Left ventricle myocardium superior (tissue), 1 donor: ENCODE results near the gene ANKRD11. TPM values are rescaled to one million over a fixed set of nuclear protein-coding genes. Genes with fewer than 3 reads are reported as not detected.
"Not testable (repeated sequence)": the region's sequence is repeated elsewhere in the genome, so short reads cannot be mapped to it uniquely, and the experiment has no call there.

Source experiments
- ATAC-seq: fragments of 200-7000 bp; cut with Tn5 transposase; one replicate; pipeline ENCODE4 v1.9.1; 2020; ENCODE audit warnings: mild to moderate bottlenecking, moderate library complexity
- DNase-seq: peaks from one replicate; pipeline ENCODE4 v3.0.0-alpha.2; 2020
- intact Hi-C: fragments of 100-400 bp; cut with micrococcal nuclease; formaldehyde crosslinking; loops from one replicate; pipeline ENCODE4 v1.11.0; 2022
- total RNA-seq: library from RNA; stranded (reverse); fragmentation: NEBNext Ultra II Directional; extraction: Animal tissue kit (Norgen Biotek cat#: 25700); gene quantifications from one replicate; pipeline ENCODE4 v1.2.1, GENCODE V29; 2021
- donor health status: DM: no; HTN: yes; CAD: no; lungs with severe emphysema.

The ANKRD11 gene
- total RNA-seq, 1 donor from 2014 or later, result 75.2 TPM

DNA sequence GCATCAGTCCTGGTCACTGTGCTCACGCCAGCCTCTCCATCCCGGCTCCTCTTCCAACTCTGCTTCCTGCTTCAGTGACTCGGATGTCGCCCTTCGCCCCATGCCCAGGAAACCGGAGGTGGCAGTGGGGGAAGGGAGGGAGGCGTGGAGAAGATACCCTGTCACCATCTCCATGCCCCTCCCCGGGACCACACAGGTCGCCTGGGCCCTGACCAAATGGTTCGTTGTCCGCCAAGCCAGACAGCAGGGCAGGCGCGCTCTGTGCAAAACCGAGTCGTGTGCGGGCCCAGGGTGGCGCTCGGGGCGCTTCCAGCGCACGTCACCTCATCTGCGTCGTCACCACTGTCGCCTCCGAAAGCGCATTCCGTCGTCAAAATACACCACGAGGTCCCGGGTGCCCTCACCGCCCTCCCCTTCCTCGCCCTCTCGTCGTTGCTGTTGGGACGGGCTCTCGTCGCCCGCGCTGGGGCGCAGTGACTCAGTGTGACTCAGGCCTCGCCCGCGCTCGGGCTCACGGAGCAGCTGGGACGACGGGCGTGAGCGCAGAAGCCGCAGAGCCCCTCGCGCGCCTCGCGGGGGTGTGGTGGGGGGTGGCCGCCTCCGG lies 233.6 kb downstream of the ANKRD11 start:
- ATAC-seq, result peak; percentile 83
- DNase-seq, result peak; percentile 62
- intact Hi-C loops, result no loop called here

DNA sequence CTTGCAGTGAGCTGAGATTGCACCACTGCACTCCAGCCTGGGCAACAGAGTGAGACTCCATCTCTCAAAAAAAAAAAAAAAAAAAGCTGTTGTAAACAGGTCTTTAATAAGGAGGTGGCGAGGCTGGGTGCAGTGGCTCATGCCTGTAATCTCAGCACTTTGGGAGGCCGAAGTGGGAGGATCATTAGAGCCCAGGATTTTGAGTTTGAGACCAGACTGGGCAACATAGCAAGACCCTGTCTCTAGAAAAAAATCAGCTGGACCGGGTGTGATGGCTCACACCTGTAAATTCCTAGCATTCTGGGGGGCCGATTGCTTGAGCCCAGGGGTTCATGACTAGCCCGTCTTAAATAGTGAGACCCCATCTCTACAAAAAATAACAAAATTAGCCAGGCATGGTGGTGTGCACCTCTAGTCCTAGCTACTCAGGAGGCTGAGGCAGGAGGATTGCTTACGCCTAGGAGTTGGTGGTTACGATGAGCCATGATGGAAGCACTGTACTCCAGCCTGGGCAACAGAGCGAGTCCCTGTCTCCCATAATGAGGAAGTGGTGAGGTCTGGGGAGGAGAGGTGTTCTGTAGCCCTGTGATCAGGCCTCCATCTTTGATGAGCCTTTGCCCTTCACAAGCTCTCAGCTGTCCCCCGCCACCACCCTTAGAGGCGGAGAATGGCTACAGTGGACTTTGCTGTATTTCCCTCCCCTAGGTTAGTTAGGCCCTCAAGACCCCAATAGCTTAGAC lies 236.6 kb downstream of the ANKRD11 start:
- no peak for ATAC-seq
- intact Hi-C loops, result no loop called here
- DNase-seq, result no peak

DNA sequence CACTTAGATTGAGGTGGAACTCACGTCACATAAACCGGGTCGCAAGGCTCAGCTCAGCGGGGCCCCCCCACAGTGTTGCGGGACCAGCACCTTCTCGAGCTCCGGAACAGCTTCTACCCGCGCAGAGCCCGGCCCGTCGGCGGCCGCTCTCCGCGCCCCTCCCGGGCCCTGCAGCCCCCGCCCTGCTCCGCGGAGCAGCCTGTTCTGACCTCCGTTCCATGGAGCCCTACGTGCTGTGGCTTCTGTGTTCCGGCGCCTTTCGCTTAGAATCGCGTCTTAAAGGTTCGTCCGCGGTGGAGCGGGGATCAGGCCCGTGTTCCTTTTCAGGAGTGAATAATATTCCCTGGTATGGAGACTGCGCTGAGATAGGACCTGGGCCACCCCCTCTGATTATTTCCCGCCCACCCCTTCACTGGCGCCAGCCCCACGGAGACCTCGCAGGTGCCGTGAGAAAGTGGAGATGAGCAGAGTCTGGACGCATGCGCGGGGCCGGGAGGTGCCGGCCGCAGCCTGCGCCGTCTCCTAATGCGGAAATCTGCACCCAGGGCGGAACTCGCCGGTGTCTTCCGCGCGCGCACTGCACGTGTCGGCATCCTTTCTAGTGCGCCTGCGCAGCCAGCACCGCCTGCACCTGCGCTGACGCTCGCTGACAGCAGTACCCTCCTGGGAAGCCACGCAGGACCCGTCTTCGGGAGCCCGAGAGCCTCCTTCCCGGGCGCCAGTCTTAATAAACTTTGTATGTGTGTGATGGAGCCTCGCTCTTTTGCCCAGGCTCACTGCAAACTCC lies 242.0 kb downstream of the ANKRD11 start:
- intact Hi-C loops, result no loop called here
- ATAC-seq (no peak), DNase-seq (no peak)

DNA sequence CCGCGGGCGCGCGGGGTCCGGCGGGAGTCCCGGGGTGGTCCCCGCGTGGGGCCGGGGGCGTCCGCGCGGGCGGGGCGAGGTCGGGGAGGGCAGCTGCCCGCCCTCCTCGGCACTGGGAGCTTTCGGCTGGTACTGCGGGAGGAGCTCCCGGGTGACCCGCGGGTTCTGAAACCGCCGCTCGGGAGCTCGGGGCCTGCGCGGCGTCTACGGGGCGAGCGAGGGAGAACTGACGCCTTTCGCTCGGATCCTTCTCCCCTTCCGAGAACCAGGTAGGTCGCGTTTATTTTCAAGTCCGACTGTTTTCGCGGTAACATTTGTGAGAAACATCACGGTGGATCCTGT lies 242.7 kb downstream of the ANKRD11 start:
- ATAC-seq, intact Hi-C loops, DNase-seq: not testable (repeated sequence)

DNA sequence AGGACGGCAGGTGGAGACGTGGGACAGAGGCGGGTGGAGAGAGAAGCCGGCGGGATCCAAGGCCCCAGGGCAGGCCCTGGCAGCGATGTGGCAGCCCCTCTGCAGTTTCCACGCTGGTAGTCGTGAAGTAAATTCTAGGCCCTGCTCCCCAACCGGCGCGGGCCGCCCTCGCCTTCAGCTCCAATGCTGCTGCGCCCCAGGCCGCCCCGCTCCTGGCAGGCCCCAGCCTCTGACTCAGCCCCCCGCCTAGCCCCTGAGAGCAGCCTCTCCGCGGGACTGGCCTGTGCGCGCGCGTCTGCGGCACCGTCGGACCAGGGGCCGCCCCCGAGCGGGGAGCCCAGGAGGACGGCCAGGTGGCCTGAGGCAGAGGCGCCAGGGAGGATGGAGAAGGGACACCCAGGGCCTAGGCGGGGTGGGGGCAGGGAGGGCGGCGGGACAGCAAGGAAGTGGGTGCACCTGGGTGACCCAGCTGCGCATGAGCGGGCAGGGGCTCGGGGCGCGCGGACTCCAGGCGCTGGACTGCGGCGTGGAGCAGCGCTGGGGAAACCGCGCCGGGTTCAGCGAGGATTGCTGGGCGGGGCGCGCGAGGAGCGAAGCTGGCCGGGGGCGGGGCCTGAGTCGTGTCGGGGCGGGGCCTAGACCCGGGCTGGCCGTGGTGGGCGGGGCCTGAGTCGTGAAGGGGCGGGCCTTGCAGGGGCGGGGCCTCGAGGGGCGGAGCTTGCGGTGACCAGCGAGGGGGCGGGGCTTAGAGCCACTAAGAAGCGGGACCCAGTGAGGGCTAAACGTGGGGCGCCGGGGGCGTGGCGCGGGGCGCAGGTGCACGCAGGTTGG lies 243.2 kb downstream of the ANKRD11 start:
- intact Hi-C loops, result no loop called here
- ATAC-seq (peak; percentile 98), DNase-seq (peak; percentile 93)

DNA sequence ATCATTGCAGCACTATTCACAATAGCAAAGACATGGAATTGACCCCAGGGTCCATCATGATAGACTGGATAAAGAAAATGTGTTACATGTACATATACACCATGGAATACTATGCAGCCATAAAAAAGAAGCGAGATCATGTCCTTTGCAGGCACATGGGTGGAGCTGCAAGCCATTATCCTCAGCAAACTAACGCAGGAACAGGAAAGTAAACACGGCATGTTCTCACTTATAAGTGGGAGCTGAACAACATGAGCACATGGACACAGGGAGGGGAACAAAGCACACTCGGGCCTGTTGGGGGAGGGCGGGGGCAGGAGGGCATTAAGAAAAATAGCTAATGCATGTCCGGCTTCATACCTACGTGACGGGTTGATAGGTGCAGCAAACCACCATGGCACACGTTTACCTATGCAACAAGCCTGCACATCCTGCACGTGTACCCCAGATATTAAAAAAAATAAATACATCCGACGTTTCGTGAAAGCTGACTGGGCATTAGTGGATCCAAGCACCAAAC lies 243.9 kb downstream of the ANKRD11 start:
- no peak for ATAC-seq
- DNase-seq, result no peak
- intact Hi-C loops, result no loop called here

DNA sequence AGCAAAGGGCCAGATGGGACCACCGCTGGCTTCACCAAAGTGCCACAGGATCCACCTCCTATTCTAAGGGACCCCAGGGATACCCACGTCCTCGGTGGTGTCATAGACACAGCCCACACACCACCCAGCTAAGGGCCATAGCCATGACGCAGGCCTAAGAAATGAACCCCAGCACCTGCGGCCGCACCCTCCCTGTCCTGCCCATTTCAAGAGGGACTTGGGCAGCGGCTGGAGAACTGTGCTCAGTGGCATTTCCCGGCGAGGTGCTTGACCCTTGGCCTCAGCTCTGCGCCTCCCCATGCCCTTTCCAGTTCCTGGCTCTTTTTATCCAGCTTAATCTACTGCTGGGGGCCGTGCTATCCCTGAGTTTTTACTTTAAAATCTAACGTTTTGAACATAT lies 245.6 kb downstream of the ANKRD11 start:
- DNase-seq (no peak), ATAC-seq (no peak)
- intact Hi-C loops, result no loop called here

DNA sequence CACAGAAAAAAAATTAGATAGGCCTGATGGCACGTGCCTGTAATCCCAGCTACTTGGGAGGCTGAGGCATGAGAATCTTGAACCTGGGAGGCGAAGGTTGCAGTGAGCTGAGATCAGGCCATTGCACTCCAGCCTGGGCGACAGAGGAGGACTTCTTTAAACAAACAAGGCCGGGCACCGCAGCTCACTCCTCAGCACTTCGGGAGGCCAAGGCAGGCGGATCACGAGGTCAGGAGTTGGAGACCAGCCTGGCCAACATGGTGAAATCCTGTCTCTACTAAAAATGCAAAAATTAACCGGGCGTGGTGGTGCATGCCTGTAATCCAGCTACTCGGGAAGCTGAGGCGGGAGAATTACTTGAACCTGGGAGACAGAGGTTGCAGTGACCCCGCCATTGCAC lies 246.1 kb downstream of the ANKRD11 start:
- intact Hi-C loops, DNase-seq, ATAC-seq: not testable (repeated sequence)

DNA sequence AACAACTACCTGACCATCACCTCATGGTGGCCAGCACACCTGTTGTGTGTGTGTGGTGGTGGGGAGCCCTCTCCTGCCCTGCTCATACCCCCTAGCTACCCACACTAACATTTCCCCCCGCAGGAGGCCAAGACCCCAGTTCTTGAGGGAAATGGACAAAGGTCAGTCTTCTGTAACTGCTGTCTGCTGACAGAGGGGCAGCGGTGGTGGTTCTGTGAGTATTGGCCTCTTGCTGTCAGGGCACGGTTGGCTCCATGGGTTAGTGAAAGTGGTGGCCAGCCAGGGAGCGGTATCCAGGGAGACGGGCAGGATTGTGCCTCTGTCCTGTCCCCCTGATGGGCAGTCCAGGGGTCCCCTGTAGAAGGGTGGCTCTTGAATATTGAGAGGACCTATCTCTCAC lies 246.7 kb downstream of the ANKRD11 start:
- ATAC-seq, result no peak
- no peak for DNase-seq
- intact Hi-C loops, result no loop called here

DNA sequence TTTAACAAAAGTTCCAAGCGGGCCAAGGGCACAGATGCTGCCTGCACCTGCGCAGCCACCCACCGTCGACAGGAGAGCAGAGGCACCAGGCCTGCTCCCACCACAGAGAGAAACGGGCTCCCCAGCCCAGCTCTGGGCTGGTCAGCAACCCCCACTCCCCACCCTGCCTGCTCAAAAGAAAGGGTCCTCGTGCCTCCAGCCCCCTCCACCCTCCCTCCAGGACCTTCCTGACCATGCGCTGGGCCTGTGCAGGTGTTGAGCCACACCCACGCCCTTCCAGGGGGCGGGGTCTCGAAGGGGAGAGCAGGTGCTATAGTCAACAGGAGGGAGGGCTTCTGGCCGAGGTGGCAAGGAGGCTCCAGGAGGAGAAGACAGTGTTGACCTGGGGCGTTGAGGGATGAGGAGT lies 247.6 kb downstream of the ANKRD11 start:
- intact Hi-C loops, result no loop called here
- ATAC-seq, result no peak
- DNase-seq, result no peak

DNA sequence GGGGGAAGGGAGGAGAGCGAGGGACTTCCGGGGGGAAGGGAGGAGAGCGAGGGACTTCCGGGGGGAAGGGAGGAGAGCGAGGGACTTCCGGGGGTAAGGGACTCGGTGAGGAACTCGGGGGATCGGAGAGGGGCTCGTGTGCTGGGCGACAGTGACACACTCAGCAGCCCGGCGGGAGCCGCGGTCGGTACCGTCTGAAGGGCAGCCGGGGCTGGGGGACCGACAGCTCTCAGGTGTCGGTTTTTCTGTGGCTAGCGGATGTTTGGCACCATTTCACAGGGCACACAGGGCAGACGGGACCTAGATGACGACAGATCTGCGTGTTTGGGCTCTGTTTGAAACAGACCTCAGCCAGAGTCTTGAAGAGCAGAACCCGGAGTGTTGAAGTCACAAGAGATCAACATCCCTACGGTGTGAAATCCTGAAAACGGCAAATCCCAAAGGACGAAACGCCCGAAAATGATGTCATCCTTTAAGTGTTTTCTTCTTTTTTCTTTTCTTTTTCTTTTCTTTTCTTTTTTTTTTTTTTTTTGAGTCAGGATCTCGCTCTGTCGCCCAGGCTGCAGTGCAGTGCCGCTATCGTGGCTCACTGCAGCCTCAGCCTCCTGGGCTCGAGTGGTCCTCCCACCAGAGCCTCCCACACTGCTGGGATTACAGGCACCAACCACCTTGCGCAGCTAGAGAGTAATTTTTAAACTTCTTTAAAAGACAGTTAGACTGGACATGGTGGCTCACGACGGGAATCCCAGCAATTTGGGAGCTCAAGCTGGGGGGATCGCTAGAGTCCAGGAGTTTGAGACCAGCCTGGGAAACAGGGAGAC lies 249.0 kb downstream of the ANKRD11 start:
- intact Hi-C loops, result no loop called here
- DNase-seq (peak; percentile 75), ATAC-seq (peak; percentile 80)

DNA sequence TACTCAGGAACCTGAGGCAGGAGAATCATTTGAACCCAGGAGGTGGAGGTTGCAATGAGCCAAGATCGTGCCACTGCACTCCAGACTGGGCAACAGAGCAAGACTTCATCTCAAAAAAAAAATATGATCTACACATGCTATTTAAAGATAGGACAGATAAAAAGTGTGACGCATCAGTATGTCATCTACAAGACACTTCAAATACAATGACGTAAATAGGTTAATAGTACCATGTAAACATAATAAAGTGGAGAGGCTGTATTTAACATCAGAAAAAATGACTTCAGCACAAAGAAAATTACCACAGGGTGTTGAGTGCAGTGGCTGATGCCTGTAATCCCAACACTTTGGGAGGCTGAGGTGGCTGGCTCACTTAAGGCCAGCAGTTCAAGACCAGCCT lies 252.6 kb downstream of the ANKRD11 start:
- intact Hi-C loops, result no loop called here
- DNase-seq (no peak), ATAC-seq (no peak)

DNA sequence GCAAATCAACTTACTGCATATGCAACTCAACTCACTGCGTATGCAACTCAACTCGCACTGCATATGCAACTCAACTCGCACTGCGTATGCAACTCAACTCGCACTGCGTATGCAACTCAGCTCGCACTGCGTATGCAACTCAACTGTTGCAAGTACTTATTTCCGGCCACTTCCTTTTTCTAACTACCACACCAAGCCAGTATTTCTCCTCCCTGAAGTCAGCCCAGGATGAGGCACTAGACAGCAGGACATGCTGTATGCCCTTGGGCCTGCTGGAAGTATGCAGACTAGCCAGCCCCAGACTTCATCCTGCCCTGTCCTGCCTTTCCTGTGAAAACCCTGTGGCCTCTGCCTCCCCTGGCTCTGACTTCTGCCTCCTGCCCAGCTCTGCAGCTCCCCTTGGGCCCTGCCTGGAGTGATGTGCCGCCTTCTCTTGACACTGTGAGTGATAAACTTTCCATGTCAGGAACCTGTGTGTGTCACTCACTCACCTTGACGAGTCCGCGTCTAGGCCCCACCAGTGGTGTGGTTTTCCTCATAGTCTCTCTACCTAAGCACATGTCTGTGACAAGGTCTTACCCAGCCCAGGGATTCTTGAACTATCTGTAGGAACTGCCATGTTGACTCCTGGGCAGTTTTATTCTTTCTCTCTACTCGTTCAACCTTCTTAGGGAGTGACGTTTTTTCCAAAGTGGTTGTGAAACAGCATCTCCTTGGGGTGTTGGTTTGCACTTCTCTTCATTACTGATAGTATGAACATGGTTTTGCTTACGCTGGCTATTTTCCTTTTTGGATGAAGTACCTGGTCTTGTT lies 256.5 kb downstream of the ANKRD11 start:
- intact Hi-C loops, result no loop called here
- no peak for ATAC-seq

DNA sequence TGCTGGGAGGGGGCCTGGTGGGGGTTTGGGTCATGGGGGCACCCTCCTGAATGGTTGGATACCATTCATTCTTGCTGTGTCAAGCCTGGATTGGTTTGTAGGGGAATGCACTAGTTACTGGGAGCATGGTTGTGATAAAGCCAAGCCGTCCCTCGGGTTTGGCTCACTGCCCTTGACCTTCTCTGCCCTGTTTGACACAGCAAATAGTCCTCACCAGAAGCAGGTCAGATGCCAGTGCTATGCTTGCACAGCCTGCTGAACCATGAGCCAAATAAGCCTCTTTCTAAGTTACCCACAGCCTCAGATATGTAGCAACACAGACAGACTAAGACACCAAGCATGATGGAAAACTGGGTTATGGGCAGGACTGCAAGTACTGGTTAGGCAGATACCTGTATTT lies 258.3 kb downstream of the ANKRD11 start:
- no peak for DNase-seq
- peak; percentile 46 for ATAC-seq
- intact Hi-C loops, result no loop called here

More for the DNA sequence above, 256.5 kb downstream of the ANKRD11 start:
- DNase-seq, result no peak

DNA sequence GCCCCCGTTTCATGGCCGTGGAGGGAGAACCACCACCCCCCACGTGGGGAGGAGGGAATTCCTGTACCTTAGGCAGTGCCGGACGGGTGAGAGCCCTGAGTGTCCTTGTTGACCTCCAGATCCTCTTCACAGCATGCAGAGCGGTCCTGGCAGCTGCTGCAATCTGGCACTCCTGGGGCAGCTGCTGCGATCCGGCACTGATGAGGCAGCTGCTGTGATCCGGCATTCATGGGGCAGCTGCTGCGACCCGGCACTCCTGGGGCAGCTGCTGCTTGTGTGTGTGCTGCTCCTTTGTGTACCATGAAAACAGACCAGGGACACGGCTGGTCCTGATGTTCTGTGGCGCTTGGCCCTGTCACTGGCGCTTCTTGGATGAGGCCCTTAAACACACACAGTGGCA lies 260.1 kb downstream of the ANKRD11 start:
- ATAC-seq, result peak; percentile 71
- DNase-seq, result no peak
- intact Hi-C loops, result no loop called here

DNA sequence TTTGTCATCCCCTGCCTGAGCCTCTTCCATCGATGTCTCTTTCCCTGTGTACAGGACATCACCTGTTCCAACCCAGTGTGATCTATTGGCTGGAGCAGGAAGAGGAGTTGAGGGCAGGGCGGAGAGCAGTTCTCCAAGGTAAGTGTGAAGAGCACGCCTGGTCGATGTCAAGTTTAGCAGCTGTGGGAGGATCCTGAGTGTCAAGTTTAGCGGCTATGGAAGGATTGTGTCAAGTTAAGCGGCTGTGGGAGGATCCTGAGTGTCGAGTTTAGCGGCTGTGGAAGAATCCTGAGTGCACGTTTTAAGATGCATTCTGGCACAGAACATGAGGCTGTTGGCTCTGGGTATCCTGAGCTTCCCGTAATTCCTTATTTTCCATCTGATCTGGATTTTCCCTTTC lies 265.7 kb downstream of the ANKRD11 start:
- no peak for DNase-seq
- intact Hi-C loops, result no loop called here
- no peak for ATAC-seq

DNA sequence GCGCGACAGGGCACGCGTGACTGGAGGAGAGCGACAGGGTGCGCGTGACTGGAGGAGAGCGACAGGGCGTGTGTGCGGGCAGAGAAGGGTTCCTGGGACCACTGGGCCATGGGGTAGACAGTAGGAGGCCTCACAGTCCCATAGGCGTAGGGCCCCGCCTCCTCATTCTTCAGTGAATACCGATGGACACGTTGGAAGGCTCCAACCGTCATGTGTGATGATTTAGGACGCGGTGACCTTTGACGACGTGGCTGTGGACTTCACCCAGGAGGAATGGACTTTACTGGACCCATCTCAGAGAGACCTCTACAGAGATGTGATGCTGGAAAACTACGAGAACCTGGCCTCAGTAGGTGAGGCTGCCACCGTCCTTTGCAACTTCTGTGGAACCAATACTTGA lies 267.4 kb downstream of the ANKRD11 start:
- ATAC-seq, result no peak
- DNase-seq, result no peak
- intact Hi-C loops, result no loop called here

DNA sequence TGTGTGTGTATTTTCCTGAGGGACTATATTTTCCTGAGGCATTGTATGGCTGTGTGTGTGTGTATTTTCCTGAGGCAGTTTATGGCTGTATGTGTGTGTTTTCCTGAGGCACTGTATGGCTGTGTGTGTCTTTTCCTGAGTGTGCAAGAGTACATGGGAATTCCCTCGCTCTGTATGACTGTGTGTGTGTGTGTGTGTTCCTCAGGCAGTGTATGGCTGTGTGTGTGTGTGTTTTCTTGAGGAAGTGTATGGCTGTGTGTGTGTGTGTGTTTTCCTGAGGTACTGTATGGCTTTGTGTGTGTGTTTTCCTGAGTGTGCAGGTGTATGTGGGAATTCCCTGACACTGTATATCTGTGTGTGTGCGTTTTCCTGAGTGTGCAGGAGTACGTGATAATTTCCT lies 268.8 kb downstream of the ANKRD11 start:
- intact Hi-C loops, result no loop called here
- ATAC-seq (no peak), DNase-seq (no peak)
